Activated CD4-positive, alpha-beta T cell treated with anti-CD3 and anti-CD28 coated beads, Interleukin-2, amount 10 ng/mL, durations not matched to agents 24 days and 14 days (primary cell): ENCODE data around the gene ATAD3B. TPM values are rescaled to one million over a fixed set of nuclear protein-coding genes. Genes with fewer than 3 reads are reported as not detected.

ENCODE experiments used
- DNase-seq: peaks from one replicate; pipeline ENCODE4 v3.0.0; 2022
- H3K27ac Mint-ChIP-seq: one replicate; pipeline ENCODE4 v1.8.0; 2022; ENCODE audit warnings: mild to moderate bottlenecking, mixed read lengths
- H3K27me3 Mint-ChIP-seq: one replicate; pipeline ENCODE4 v1.8.0; 2022; ENCODE audit warnings: mixed read lengths
- H3K36me3 Mint-ChIP-seq: one replicate; pipeline ENCODE4 v1.8.0; 2022; ENCODE audit warnings: low read depth, mild to moderate bottlenecking, mixed read lengths
- H3K4me1 Mint-ChIP-seq: one replicate; pipeline ENCODE4 v1.8.0; 2021; ENCODE audit warnings: mixed read lengths
- H3K4me3 Mint-ChIP-seq: one replicate; pipeline ENCODE4 v1.8.0; 2022; ENCODE audit warnings: mild to moderate bottlenecking, moderate library complexity, mixed read lengths
- H3K9me3 Mint-ChIP-seq: one replicate; pipeline ENCODE4 v1.8.0; 2021; ENCODE audit warnings: mixed read lengths
- intact Hi-C: fragments of 100-400 bp; cut with micrococcal nuclease; formaldehyde crosslinking; loops from one replicate; pipeline ENCODE4 v1.15.1; 2023
- total RNA-seq: library from RNA; stranded (reverse); gene quantifications from 2 replicates; pipeline ENCODE4 v1.2.3, GENCODE V29; 2022

The ATAD3B gene
- total RNA-seq, 1 donor from 2014 or later, result 98.5 TPM

DNA sequence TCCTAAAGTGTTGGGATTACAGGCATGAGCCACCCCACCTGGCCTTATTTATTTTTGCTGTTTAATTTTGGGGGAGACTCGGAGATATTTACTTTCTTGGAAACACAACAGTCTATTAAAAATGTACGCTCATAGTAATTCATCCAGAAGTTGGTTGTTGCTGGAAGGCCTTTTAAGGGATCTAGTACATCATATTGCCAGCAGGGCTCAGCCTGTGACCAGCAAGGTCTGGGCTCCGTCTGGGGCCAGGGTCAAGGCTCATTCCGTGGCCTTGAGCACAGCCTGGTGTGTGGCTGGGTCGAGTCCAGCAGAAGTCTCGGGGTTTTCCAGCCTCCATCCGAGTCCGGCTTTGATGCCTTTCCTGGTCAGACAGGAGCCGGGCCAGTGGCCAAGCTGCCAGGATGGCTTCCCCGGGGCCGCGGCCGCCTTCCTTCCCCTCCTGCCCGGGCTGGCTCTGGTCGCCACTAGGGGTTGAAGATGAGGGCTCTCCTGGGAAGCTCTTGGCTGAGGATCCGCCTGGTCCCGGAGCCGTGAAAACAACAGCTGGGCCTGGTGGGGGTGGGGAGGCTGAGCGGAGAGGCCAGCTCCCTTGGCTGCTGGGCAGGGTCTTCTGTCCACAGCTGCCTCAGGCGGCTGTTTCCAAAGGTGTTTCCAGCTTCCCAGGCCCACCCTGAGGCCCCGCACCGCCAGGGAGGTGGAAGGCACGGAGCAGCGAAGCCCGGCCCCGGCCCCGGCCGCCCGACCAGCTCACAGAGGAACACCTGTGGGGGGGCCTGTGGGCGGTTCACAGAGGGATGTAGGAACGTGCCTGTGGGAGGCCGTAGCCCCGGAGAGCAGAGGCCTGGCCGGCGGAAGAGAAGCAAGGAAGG is 41.2 kb upstream of the ATAD3B start:
- Mint-ChIP-seq H3K4me1 (peaks cover 8% of the 10 kb centered on the region), H3K36me3 (no peaks in the 10 kb centered on the region), H3K27ac (no peak overlapping the region), H3K9me3 (no peaks in the 10 kb centered on the region), H3K4me3 (no peak overlapping the region), H3K27me3 (peaks cover 18% of the 10 kb centered on the region)
- intact Hi-C loops, result loop anchor here (5.0 kb wide), 1 partner anchor 33 kb away; the partner anchor contains the start of gene CCNL2
- no peak for DNase-seq

DNA sequence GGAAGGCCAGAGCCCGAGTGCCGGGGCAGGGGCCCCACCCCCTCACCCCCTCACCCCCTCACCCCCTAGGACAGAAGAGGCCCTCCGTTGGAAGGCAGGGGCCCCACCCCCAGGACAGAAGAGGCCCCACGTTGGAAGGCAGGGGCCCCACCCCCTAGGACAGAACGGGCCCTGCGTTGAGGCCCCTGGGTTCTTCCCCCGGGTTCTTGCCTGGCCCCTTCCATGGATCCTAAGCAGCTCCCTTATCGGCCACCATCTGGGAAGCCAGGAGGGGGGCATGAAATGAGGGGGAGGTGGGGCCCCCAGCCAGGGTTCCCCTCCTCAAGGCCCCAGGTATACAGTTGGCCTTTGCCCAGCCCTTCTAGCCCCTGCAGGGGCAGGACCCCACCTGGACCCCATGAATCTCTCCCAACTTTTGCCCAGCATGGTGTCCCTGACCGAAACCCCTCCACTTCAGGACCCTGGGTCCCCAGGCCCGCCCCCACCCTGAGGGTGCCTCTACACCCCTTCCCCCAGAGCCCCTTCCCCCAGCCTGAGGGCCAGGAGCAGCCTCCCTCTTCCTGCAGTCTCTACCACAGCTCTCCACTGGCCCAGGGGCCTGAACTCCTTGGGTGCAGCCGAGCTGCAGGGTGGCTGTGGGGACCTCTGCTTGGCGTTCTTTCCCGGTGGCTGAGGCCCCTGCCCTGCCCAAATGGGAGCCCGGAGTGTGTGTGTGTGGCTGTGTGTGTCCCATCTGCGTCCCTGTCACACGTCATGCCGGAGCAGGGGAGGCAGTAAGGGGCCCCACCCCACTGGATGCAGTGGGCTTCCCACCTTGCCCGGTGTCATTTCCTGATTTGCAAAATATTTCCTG is 40.3 kb upstream of the ATAD3B start:
- Mint-ChIP-seq H3K4me3 (no peak overlapping the region), H3K9me3 (no peaks in the 10 kb centered on the region), H3K27ac (no peak overlapping the region), H3K27me3 (peaks cover 14% of the 10 kb centered on the region), H3K36me3 (no peaks in the 10 kb centered on the region), H3K4me1 (peaks cover 9% of the 10 kb centered on the region)
- DNase-seq, result no peak
- intact Hi-C loops, result loop anchor here (5.0 kb wide), 1 partner anchor 34 kb away; the partner anchor contains the start of gene CCNL2

DNA sequence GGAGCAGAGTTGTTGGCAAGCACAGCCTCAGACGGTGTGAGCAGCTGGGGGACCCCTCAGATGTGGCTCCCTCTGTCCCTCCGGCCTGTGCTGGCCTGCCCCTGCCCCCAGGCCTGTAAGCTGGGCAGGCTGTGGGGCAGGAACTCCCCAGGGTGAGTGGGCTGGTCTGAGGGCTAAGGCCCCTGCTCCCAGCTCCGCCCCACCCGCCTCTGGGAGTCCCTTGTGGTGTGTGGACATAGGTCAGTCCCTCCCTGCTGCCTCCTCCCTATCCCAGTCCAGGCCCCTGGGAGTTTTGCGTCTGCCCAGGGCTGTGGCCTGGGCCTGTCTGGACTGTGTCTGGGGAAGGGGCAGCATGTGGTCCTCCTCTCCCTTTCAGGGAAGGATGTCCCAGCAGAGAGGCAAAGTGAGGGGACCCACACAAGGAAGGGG is 39.7 kb upstream of the ATAD3B start:
- no peak overlapping the region for H3K4me3 Mint-ChIP-seq
- H3K4me1 Mint-ChIP-seq, result peaks cover 8% of the 10 kb centered on the region
- no peak for DNase-seq
- peaks cover 15% of the 10 kb centered on the region for H3K27me3 Mint-ChIP-seq
- intact Hi-C loops, result loop anchor here (5.0 kb wide), 1 partner anchor 35 kb away; the partner anchor contains the start of gene CCNL2
- H3K27ac Mint-ChIP-seq, result peak overlapping the region; percentile 41
- no peaks in the 10 kb centered on the region for H3K36me3 Mint-ChIP-seq
- no peaks in the 10 kb centered on the region for H3K9me3 Mint-ChIP-seq

DNA sequence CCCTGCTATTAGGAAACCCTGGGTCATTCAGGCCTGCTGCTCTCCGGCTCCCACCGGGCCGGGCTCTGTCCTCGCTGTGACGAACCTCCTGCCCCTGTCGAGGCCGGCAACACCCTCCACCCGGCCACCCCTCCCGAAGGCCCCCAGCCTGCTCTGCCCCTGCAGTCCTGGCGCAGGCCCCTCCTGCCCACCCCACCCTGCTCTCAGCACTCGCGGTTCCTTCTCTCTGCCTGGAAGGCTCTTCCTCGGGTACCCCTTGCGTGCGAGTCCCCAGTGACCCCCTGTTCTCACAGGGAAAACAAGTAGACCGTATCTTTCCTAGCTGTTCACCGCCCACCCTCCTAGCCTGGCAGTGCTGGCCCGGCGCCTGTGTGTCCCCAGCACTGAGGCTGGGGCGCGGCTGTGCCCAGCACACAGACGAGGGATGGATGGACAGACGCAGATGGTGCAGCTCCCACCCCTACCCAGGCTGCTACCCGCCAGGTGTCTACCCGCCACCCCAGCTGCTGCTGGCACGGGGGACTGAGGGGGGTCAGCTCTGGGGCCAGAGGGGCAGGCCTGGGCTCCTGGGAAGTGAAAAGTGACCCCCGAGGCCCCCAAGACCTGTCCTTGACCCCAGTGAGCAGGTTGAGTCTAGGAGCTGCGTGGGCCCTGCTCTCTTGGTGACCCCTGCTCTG is 39.2 kb upstream of the ATAD3B start:
- H3K4me3 Mint-ChIP-seq, result no peak overlapping the region
- peaks cover 8% of the 10 kb centered on the region for H3K4me1 Mint-ChIP-seq
- DNase-seq, result no peak
- peaks cover 15% of the 10 kb centered on the region for H3K27me3 Mint-ChIP-seq
- intact Hi-C loops, result loop anchor here (5.0 kb wide), 1 partner anchor 35 kb away; the partner anchor contains the start of gene CCNL2
- peak overlapping the region; percentile 41 for H3K27ac Mint-ChIP-seq
- no peaks in the 10 kb centered on the region for H3K9me3 Mint-ChIP-seq
- no peaks in the 10 kb centered on the region for H3K36me3 Mint-ChIP-seq

DNA sequence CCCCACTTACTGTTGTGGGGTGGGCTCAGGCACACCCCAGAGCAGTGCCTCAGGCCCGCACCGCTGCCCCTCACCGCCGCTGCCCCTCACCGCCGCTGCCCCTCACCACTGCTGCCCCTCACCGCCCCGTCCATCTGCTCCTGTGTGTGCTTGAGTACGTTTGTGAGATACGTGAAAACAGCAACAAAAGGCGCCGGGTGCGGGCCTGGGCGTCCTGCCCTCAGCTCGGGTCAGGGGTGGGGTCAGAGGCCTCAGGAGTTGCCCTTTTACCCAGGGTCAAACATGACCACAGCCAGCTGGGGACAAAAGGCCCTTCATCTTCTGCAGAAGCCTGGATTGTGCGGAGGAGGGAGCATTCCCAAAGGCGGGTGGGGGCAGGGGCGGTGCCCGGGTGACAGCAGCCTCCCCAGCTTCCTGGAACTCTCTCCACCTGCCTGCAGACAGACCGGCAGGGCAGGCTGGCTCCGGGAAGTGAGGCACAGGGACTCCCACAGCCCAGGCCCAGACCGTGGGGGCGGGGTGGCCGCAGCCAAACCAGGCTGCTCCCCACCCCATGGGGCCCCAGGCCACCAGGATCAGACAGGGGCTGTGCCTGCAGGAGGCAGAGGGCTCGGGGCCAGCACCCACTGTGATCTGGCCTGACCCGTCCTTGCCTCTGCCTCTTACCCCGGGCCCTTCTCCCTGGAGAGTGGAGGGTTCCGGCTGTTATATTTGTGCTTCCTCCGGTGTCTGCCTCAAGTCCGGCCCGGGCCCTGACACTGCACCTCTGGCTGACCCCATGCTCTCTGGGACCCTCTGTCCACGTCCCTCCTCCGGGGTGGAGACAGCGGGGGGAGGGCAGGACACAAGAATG is 38.4 kb upstream of the ATAD3B start:
- no peaks in the 10 kb centered on the region for H3K9me3 Mint-ChIP-seq
- intact Hi-C loops, result loop anchor here (5.0 kb wide), 1 partner anchor 36 kb away; the partner anchor contains the start of gene CCNL2
- H3K4me1 Mint-ChIP-seq, result peaks cover 8% of the 10 kb centered on the region
- H3K27me3 Mint-ChIP-seq, result peaks cover 15% of the 10 kb centered on the region
- peak overlapping the region; percentile 32 for H3K4me3 Mint-ChIP-seq
- H3K27ac Mint-ChIP-seq, result peak overlapping the region; percentile 78
- no peaks in the 10 kb centered on the region for H3K36me3 Mint-ChIP-seq
- DNase-seq, result no peak

DNA sequence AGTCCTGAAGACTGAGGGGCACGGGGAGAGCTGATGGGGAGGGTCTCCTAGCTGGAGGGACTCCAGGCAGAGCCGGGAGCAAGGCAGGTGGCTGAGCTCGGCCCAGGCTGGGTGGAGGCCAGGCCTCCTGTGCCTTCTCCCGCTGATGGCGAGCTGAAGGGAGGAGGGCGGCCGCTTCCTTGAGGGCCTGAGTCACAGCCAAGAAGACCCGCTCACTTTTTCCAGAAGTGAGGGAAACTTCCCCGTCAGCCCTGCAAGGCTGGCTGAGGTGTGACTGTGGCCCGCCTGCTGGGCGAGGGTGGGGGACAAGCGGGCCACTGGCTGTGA is 37.8 kb upstream of the ATAD3B start:
- Mint-ChIP-seq H3K4me1 (peaks cover 8% of the 10 kb centered on the region), H3K27me3 (peaks cover 12% of the 10 kb centered on the region), H3K4me3 (peak overlapping the region; percentile 32), H3K9me3 (no peaks in the 10 kb centered on the region), H3K36me3 (no peaks in the 10 kb centered on the region), H3K27ac (peak overlapping the region; percentile 78)
- DNase-seq, result peak; percentile 69
- intact Hi-C loops, result loop anchor here (5.0 kb wide), 1 partner anchor 36 kb away; the partner anchor contains the start of gene CCNL2

DNA sequence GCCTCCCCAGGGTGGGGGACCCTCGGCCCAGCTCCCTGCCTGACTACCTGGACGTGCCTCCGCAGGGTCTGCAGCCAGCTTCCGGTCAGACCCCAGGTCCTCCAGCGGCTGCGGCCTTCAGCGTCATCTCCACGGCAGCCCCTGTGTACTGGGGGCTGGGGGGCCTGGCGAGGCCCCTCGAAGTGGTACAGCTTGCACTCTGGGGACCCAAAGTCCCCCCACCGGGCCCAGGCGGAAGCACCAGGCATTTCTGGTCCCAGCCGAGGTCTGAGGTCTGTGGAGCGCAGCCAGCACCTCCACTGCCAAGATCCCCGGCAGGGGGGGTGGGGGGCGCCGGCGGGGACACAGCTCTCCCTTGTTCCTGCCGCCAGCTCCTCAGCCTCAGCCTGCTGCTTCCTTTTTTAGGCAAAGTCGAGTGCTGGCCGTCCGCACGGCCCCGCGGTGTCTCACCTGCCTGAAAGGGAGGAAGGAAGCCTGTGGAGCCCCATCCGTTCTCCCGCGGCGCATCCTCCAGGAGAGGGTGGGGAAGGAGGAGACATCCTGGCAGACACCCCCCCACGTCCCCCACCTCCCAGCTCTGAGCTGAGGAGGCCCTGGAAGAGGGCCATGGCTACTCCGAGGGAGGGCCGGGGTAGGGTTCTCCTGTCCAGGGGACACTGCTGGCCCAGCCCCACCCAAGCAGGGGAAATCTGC is 37.3 kb upstream of the ATAD3B start:
- Mint-ChIP-seq H3K36me3 (no peaks in the 10 kb centered on the region), H3K9me3 (no peaks in the 10 kb centered on the region), H3K4me1 (peaks cover 8% of the 10 kb centered on the region), H3K27me3 (peaks cover 12% of the 10 kb centered on the region), H3K27ac (peak overlapping the region; percentile 78), H3K4me3 (peak overlapping the region; percentile 32)
- DNase-seq, result peak; percentile 64
- intact Hi-C loops, result loop anchor here (5.0 kb wide), 1 partner anchor 37 kb away; the partner anchor contains the start of gene CCNL2

DNA sequence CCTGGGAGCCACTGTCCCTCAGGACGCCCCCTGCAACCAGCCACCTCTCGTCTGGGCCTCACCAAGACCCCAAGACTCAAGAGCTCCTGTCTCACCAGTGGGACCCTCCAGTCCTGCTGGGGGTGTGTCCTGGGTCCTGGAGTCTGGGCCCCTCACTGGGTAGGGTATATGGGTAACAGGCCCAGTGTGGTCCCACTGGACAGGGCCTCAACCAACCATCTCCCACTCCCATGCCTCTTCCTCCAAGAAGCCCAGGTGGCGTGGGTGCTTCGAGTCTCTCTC is 36.8 kb upstream of the ATAD3B start:
- DNase-seq, result no peak
- intact Hi-C loops, result loop anchor here (5.0 kb wide), 1 partner anchor 37 kb away; the partner anchor contains the start of gene CCNL2
- H3K27me3 Mint-ChIP-seq, result peaks cover 7% of the 10 kb centered on the region
- H3K36me3 Mint-ChIP-seq, result no peaks in the 10 kb centered on the region
- H3K27ac Mint-ChIP-seq, result peak overlapping the region; percentile 62
- peaks cover 8% of the 10 kb centered on the region for H3K4me1 Mint-ChIP-seq
- H3K9me3 Mint-ChIP-seq, result no peaks in the 10 kb centered on the region
- peak overlapping the region; percentile 61 for H3K4me3 Mint-ChIP-seq

DNA sequence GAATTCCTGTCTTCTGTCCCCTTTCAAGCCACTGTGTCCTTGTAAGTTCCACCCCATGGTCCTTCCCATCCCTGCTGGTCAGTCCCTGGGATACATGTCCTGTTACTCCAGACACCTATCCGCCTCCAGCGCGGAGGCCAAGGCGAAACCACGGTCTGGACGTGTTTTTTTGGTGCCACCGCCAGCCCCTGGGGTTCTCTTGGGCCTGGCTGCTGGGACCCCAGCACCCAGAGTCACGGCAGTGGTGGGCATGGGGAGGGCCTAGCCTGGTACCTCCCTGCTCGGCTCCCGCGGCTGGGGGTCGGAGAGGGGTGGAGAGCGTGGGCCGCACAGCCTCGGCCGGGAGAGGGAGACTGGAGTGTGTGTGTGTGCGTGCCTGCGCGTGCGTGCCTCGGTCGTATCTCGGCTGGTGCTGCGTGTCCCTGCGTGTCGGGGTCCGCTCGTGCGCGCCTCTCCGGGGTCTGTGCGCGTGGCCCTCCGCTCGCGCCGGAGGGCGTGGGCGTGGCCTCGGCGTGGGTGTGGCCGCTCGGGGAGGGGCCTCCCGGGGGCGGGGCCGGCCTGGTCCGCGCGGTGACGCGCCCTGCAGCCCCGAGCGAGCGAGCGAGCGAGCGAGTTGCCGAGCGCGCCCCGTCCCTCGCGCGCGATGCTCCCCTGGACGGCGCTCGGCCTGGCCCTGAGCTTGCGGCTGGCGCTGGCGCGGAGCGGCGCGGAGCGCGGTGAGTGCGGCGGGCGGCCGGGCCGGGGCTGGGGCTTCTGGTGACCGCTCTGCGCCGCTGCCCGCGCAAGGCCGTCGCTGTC is 36.3 kb upstream of the ATAD3B start, which contains the start of gene VWA1:
Gene VWA1 (plus strand): TSS at position 585 of the 798 bp plus-strand sequence. CDS start 59 bp downstream, at position 644.
- peak; percentile 95 for DNase-seq
- Mint-ChIP-seq H3K27me3 (peaks cover 4% of the 10 kb centered on the region), H3K9me3 (no peaks in the 10 kb centered on the region), H3K4me1 (peaks cover 8% of the 10 kb centered on the region), H3K36me3 (no peaks in the 10 kb centered on the region), H3K27ac (peak within 1 kb of the TSS; percentile 62), H3K4me3 (peak within 1 kb of the TSS; percentile 72)
- intact Hi-C loops, result no loop called here

DNA sequence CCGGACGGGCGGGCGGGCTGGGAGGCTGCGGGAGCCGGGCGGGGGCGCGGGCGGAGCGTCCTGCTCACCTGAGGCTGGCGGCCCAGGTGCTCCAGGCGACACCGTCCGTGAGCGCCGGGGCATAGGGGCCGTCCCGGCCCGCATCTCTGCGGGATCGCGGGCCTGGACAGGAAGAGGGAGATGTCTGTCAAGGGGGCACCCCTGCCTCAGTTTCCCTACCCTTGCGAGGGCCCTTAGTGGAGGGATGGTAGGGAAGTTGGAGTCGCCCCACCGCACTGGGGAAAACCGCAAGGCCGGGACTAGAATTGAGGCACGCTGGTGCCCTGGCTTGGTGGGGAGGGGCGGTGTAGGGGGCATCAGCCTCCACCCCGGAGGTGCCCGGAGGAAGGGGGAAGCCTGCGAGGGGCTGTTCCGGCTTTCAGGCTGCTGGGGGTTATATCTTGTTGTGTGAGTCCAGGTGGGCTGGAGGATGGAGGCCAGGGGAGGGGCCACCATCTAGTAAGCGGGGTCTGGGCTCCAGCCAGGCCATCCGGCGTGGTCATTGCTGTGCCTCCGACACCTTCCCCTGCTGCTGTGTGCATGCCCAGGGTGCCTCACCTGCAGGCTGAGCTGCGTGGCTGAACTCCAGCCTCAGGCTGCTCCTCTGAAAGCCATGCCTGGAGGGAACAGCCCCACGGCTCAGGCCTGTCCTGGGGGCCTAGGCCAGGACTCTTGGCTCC is 35.5 kb upstream of the ATAD3B start:
- H3K27ac Mint-ChIP-seq, result peak overlapping the region; percentile 20
- DNase-seq, result no peak
- peaks cover 10% of the 10 kb centered on the region for H3K4me1 Mint-ChIP-seq
- H3K36me3 Mint-ChIP-seq, result no peaks in the 10 kb centered on the region
- no peaks in the 10 kb centered on the region for H3K9me3 Mint-ChIP-seq
- peaks cover 4% of the 10 kb centered on the region for H3K27me3 Mint-ChIP-seq
- peak overlapping the region; percentile 72 for H3K4me3 Mint-ChIP-seq
- intact Hi-C loops, result no loop called here

DNA sequence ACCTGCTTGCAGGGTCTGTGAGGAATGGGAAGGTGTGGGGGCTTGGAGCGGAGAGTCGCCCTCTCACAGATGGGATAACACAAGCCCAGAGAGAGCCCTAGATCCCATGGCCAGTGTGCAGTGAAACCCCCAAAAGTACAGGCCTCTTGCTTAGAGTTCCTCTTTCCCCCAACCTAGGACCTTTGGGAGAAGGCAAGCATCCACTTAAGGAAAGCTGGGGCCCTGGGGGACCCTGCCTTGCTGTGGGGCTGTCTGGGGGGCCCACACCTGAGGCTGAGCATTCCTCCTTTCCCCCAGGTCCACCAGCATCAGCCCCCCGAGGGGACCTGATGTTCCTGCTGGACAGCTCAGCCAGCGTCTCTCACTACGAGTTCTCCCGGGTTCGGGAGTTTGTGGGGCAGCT is 34.9 kb upstream of the ATAD3B start:
- intact Hi-C loops, result no loop called here
- H3K36me3 Mint-ChIP-seq, result no peaks in the 10 kb centered on the region
- H3K4me1 Mint-ChIP-seq, result peaks cover 10% of the 10 kb centered on the region
- no peak overlapping the region for H3K27ac Mint-ChIP-seq
- no peaks in the 10 kb centered on the region for H3K9me3 Mint-ChIP-seq
- DNase-seq, result no peak
- peak overlapping the region; percentile 72 for H3K4me3 Mint-ChIP-seq
- H3K27me3 Mint-ChIP-seq, result peaks cover 4% of the 10 kb centered on the region
